ENCODE results near the gene PIN1. TPM values are rescaled to one million over a fixed set of nuclear protein-coding genes. Genes with fewer than 3 reads are reported as not detected.

Gene PIN1
- total and polyA plus RNA-seq, 10 of the 15 experiments (the other 5 are each of a cell fraction or from before 2014, with no cell fraction given) = 2.4 to 209 (median 71.5) TPM

- TF ChIP-seq, protein P1, sequence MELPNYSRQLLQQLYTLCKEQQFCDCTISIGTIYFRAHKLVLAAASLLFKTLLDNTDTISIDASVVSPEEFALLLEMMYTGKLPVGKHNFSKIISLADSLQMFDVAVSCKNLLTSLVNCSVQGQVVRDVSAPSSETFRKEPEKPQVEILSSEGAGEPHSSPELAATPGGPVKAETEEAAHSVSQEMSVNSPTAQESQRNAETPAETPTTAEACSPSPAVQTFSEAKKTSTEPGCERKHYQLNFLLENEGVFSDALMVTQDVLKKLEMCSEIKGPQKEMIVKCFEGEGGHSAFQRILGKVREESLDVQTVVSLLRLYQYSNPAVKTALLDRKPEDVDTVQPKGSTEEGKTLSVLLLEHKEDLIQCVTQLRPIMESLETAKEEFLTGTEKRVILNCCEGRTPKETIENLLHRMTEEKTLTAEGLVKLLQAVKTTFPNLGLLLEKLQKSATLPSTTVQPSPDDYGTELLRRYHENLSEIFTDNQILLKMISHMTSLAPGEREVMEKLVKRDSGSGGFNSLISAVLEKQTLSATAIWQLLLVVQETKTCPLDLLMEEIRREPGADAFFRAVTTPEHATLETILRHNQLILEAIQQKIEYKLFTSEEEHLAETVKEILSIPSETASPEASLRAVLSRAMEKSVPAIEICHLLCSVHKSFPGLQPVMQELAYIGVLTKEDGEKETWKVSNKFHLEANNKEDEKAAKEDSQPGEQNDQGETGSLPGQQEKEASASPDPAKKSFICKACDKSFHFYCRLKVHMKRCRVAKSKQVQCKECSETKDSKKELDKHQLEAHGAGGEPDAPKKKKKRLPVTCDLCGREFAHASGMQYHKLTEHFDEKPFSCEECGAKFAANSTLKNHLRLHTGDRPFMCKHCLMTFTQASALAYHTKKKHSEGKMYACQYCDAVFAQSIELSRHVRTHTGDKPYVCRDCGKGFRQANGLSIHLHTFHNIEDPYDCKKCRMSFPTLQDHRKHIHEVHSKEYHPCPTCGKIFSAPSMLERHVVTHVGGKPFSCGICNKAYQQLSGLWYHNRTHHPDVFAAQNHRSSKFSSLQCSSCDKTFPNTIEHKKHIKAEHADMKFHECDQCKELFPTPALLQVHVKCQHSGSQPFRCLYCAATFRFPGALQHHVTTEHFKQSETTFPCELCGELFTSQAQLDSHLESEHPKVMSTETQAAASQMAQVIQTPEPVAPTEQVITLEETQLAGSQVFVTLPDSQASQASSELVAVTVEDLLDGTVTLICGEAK (IDR thresholded peaks at IDR 0.05; ENCODE audit: borderline replicate concordance) = no peak
- no peak for TF ChIP-seq SMC3 (IDR thresholded peaks at IDR 0.05; ENCODE audit: borderline replicate concordance, low read length)
- no peak for TF ChIP-seq EED (IDR thresholded peaks at IDR 0.05; ENCODE audit: low read depth)
Measured at GRCh38 chr19:9872618-9873242, 37.6 kb downstream of the PIN1 start (continued).

- RAD21 ChIA-PET (ENCODE audit: unreplicated experiment) = interaction anchor here (0.6 kb wide), 1 partner anchor 73 kb away, joined by 3 read pairs; no protein-coding TSS in a partner anchor
- Histone ChIP-seq H3K79me2 (ENCODE audit: control insufficient read depth, insufficient read depth, low read length) (no peaks in the 10 kb centered on the region), H3K27ac (ENCODE audit: control insufficient read depth, insufficient read depth) (no peak overlapping the region), H3K27me3 (replicated peaks in 1 of 2; ENCODE audit: control insufficient read depth in 2 of 2, insufficient read depth in 2 of 2, low read length in 1 of 2) (no peaks in the 10 kb centered on the region; a peak in 1 of 4 replicates), H3K4me1 (ENCODE audit: control insufficient read depth, insufficient read depth, low read length) (peaks cover 3% of the 10 kb centered on the region; the same call in 1 of the 2 replicates), H3K9me3 (replicated peaks; ENCODE audit: control insufficient read depth, insufficient read depth, low read length) (no peaks in the 10 kb centered on the region), H3K4me2 (ENCODE audit: control insufficient read depth, insufficient read depth) (no peak overlapping the region), H3K9ac (ENCODE audit: control insufficient read depth, insufficient read depth, low read length) (no peak overlapping the region), H4K20me1 (ENCODE audit: control insufficient read depth, insufficient read depth) (no peaks in the 10 kb centered on the region), H3K36me3 (ENCODE audit: control insufficient read depth in 2 of 2, insufficient read depth in 2 of 2, low read length in 1 of 2) (no peaks in the 10 kb centered on the region), H3K4me3 (no peak overlapping the region), H2AFZ (ENCODE audit: control insufficient read depth, low read depth, low read length) (no peak overlapping the region)
- FAIRE-seq (no peak), ATAC-seq (no peak), DNase-seq (ENCODE audit: low read depth, low spot score) (no peak)
- no peak for TF ChIP-seq NR2F1 (conservative IDR thresholded peaks at IDR 0.05)
- TF ChIP-seq CHD4 (IDR thresholded peaks at IDR 0.05) = no peak
- CTCF ChIA-PET = no interaction called here
- SMC1A ChIA-PET (ENCODE audit: uncharacterized antibody, unreplicated experiment) = no interaction called here
- BruUV-seq (replicated peaks) = no TSS peak
- 28% methylated on average over 13 of the region's 13 CpGs for WGBS (ENCODE audit: insufficient coverage, insufficient replicate concordance, low lambda C conversion rate, missing lambda C conversion rate)
- intact Hi-C loops (cut with micrococcal nuclease; ENCODE audit: unreplicated experiment) = no loop called here
- POLR2A ChIA-PET = no interaction called here
- in situ Hi-C loops (cut with MboI) = no loop called here
Measured at GRCh38 chr19:9875031-9875627, 40.0 kb downstream of the PIN1 start.
